WTC11 (cell line): ENCODE data around the gene PRKCB.

ENCODE experiments used
- ATF3 ChIP-seq: sonication (generic); formaldehyde crosslinking; conservative IDR thresholded peaks from 2 replicates; pipeline ENCODE4 v1.8.1; 2022; ENCODE audit warnings: mild to moderate bottlenecking, missing genetic modification reagents
- CREB1 ChIP-seq: sonication (generic); formaldehyde crosslinking; IDR thresholded peaks from 2 replicates; pipeline ENCODE4 v1.8.0; 2023; ENCODE audit warnings: mild to moderate bottlenecking, missing genetic modification reagents
- CTCF ChIP-seq: fragments of 200-600 bp; IDR thresholded peaks from 2 replicates; pipeline ENCODE4 v1.8.0; 2022; ENCODE audit warnings: antibody characterized with exemption
- ESRRA ChIP-seq: sonication (generic); formaldehyde crosslinking; IDR thresholded peaks from 2 replicates; pipeline ENCODE4 v1.8.1; 2022; ENCODE audit warnings: mild to moderate bottlenecking, missing genetic modification reagents, borderline replicate concordance
- HMGXB4 ChIP-seq: sonication (generic); formaldehyde crosslinking; IDR thresholded peaks from 2 replicates; pipeline ENCODE4 v1.8.1; 2023; ENCODE audit warnings: mild to moderate bottlenecking, moderate library complexity, missing genetic modification reagents
- MXD4 ChIP-seq: fragments of 250-450 bp; sonication (Bioruptor Pico); IDR thresholded peaks from 2 replicates; pipeline ENCODE4 v1.8.0; 2021; ENCODE audit warnings: mild to moderate bottlenecking, moderate library complexity, borderline replicate concordance
- TEAD4 ChIP-seq: sonication (generic); formaldehyde crosslinking; IDR thresholded peaks from 2 replicates; pipeline ENCODE4 v1.8.0; 2022; ENCODE audit warnings: mild to moderate bottlenecking, missing genetic modification reagents
- TP53 ChIP-seq: sonication (generic); formaldehyde crosslinking; IDR thresholded peaks from 2 replicates; pipeline ENCODE4 v1.8.1; 2023; ENCODE audit warnings: mild to moderate bottlenecking, missing genetic modification reagents
- ZNF138 ChIP-seq: sonication (generic); formaldehyde crosslinking; conservative IDR thresholded peaks from 2 replicates; pipeline ENCODE4 v1.8.1; 2022; ENCODE audit warnings: mild to moderate bottlenecking, moderate library complexity, missing genetic modification reagents
- ZSCAN18 ChIP-seq: fragments of 250-450 bp; sonication (Bioruptor Pico); IDR thresholded peaks from 2 replicates; pipeline ENCODE4 v2.1.2; 2022; ENCODE audit warnings: mild to moderate bottlenecking, moderate library complexity
- TF ChIP-seq, protein P1 (sequence below): sonication (generic); formaldehyde crosslinking; IDR thresholded peaks from 2 replicates; pipeline ENCODE4 v1.8.0; 2022; ENCODE audit warnings: mild to moderate bottlenecking, missing genetic modification reagents
- TF ChIP-seq, protein P2 (sequence below): sonication (generic); formaldehyde crosslinking; IDR thresholded peaks from 2 replicates; pipeline ENCODE4 v1.8.1; 2022; ENCODE audit warnings: low read depth, missing genetic modification reagents, borderline replicate concordance

GRCh38 chr16:24052329-24053098, 216.7 kb downstream of the PRKCB start:
- TF ChIP-seq CTCF (no peak), ESRRA (CRISPR knock-in tag) (no peak), ATF3 (CRISPR knock-in tag) (no peak), MXD4 (no peak), ZSCAN18 (no peak), TP53 (no peak), TEAD4 (CRISPR knock-in tag) (no peak), CREB1 (no peak), ZNF138 (CRISPR knock-in tag) (no peak), HMGXB4 (CRISPR knock-in tag) (no peak)
- TF ChIP-seq, protein P1, sequence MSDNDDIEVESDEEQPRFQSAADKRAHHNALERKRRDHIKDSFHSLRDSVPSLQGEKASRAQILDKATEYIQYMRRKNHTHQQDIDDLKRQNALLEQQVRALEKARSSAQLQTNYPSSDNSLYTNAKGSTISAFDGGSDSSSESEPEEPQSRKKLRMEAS = no peak
- TF ChIP-seq, protein P2, sequence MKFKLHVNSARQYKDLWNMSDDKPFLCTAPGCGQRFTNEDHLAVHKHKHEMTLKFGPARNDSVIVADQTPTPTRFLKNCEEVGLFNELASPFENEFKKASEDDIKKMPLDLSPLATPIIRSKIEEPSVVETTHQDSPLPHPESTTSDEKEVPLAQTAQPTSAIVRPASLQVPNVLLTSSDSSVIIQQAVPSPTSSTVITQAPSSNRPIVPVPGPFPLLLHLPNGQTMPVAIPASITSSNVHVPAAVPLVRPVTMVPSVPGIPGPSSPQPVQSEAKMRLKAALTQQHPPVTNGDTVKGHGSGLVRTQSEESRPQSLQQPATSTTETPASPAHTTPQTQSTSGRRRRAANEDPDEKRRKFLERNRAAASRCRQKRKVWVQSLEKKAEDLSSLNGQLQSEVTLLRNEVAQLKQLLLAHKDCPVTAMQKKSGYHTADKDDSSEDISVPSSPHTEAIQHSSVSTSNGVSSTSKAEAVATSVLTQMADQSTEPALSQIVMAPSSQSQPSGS (CRISPR knock-in tag) = no peak
